ENCODE data around the gene DIP2C. TPM values are rescaled to one million over a fixed set of nuclear protein-coding genes. Genes with fewer than 3 reads are reported as not detected.

DIP2C gene
- total RNA-seq, 1 donor from 2014 or later, result 23.1 TPM

DNA sequence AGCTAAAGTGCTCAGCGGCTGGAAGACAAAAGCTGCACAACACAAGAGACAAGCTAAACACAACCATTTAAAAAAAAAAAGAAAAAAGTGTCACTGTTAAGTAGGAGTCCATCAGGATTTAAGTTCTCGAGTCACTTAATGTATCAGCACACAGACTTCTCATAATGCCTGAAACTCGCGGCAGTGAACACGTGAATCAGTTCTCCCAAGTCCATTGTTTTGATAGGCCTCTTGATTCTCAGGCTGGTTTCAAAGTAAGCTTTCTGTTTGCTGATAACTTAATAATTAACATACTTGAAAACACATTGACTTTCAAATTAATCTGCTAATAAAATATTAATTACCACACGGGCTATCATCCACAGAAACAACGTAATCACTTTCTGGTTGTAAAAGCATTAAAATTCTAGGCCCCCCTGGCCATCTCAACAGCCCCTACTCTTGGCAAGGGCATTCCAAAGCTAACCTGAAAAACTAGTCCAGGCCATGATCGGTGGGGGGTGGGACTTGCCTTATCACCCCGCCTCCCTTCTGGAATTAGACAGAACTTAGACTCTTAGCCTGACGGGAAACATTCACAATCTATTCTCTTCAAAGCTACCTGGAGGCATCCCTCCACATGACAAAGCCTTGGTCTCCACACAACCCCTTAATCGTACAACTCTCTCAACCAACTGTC is 129.0 kb downstream of the DIP2C start:
- peaks cover 53% of the 10 kb centered on the region for H3K4me1 Mint-ChIP-seq (ENCODE audit: unreplicated experiment)

DNA sequence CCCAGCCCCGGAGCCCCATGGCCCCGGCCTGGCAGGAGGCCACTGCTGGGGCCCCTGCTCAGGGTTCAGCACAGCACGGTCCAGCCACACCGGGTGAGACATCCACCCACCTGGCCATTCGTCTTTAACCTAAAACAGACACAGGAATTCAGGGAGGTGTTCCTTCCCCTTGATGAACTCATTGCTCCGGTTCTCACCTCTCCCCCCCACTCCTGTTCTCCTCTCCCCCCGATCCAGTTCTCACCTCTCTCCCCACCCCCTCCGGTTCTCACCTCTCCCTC is 129.8 kb downstream of the DIP2C start:
- peaks cover 59% of the 10 kb centered on the region for H3K4me1 Mint-ChIP-seq (ENCODE audit: unreplicated experiment)
- TF ChIP-seq, protein P1, sequence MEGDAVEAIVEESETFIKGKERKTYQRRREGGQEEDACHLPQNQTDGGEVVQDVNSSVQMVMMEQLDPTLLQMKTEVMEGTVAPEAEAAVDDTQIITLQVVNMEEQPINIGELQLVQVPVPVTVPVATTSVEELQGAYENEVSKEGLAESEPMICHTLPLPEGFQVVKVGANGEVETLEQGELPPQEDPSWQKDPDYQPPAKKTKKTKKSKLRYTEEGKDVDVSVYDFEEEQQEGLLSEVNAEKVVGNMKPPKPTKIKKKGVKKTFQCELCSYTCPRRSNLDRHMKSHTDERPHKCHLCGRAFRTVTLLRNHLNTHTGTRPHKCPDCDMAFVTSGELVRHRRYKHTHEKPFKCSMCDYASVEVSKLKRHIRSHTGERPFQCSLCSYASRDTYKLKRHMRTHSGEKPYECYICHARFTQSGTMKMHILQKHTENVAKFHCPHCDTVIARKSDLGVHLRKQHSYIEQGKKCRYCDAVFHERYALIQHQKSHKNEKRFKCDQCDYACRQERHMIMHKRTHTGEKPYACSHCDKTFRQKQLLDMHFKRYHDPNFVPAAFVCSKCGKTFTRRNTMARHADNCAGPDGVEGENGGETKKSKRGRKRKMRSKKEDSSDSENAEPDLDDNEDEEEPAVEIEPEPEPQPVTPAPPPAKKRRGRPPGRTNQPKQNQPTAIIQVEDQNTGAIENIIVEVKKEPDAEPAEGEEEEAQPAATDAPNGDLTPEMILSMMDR (conservative IDR thresholded peaks at IDR 0.05), result no peak
- peaks cover 13% of the 10 kb centered on the region for H3K36me3 Mint-ChIP-seq
- H3K27me3 Mint-ChIP-seq, result no peaks in the 10 kb centered on the region
- DNase-seq (ENCODE audit: extremely low spot score, unreplicated experiment), result no peak
- peak overlapping the region; percentile 86 for H3K27ac Mint-ChIP-seq
- H3K9me3 Mint-ChIP-seq, result peaks cover 5% of the 10 kb centered on the region
- no peak overlapping the region for H3K4me3 Mint-ChIP-seq

More for the DNA sequence above, 129.0 kb downstream of the DIP2C start:
- no peak for DNase-seq (ENCODE audit: extremely low spot score, unreplicated experiment)
- Mint-ChIP-seq H3K4me3 (peak overlapping the region; percentile 69), H3K36me3 (peaks cover 21% of the 10 kb centered on the region), H3K27ac (peak overlapping the region; percentile 86), H3K9me3 (peaks cover 7% of the 10 kb centered on the region), H3K27me3 (no peaks in the 10 kb centered on the region)
- TF ChIP-seq, protein P1 (conservative IDR thresholded peaks at IDR 0.05), result no peak

DNA sequence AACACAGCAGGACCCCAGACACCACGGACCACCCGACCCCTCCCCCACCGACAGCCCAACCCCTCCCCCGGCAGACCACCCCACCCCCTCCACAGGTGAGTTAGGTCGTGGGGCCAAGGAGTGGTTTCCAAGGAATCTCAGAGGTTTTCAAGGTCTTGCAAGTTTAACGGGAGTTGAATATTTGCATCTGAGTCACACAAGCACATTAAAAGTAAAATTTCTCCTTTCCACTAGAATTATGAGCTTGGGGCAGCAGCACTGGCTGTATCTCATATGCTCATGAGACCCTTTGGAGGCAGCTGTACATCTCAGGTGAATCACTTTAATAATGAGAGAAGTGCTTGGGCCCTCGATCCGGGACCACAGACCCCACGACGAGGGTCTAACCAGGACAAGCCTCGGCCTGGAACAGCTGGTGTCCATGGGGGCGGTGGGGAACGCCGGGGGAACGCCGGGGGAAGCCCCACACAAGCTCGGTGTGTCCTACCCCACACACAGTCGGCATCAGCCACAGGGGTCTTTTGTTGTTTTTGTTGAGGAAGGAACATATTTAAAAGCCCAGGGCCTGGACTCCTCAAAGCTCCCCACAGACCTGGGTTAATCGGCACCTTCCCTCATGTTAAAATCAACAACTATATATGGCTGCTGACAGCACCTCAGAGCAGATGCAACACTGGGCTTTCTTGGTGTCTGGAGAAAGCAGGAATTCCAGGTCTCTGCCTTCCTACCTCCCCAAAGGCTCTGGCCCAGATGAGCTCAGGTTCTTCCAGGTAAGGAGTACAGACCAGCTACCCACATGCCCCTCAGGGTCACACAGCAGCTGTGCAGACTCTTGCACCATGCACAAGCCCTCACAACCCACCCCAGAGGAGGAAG is 130.3 kb downstream of the DIP2C start:
- H3K4me1 Mint-ChIP-seq (ENCODE audit: unreplicated experiment), result peaks cover 61% of the 10 kb centered on the region

DNA sequence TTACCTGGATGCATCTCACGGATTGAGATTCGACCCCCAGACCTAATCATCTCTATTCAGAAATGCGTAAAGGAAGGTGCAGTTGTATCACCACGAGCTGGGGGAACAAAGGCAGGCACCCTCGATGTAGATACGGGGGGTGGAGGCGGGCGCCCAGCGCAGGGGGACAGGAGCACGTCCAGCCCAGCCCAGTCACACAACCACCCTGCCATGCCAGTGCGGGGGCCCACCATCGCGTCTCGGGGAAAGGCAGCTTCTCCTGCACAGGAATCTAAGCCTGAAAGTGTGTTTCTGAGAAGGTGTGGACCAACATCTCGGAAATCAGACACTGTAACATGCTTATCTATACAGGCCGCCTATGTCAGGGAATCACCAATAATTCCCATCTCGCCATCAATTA is 131.1 kb downstream of the DIP2C start:
- Mint-ChIP-seq H3K9me3 (no peaks in the 10 kb centered on the region), H3K27me3 (no peaks in the 10 kb centered on the region), H3K4me3 (peak overlapping the region; percentile 31), H3K36me3 (peaks cover 2% of the 10 kb centered on the region), H3K4me1 (ENCODE audit: unreplicated experiment) (peaks cover 67% of the 10 kb centered on the region), H3K27ac (peak overlapping the region; percentile 36)
- no peak for DNase-seq (ENCODE audit: extremely low spot score, unreplicated experiment)
- TF ChIP-seq, protein P1 (conservative IDR thresholded peaks at IDR 0.05), result no peak

More for the DNA sequence above, 130.3 kb downstream of the DIP2C start:
- TF ChIP-seq, protein P1 (conservative IDR thresholded peaks at IDR 0.05), result no peak
- H3K36me3 Mint-ChIP-seq, result peaks cover 7% of the 10 kb centered on the region
- H3K27me3 Mint-ChIP-seq, result no peaks in the 10 kb centered on the region
- H3K4me3 Mint-ChIP-seq, result no peak overlapping the region
- DNase-seq (ENCODE audit: extremely low spot score, unreplicated experiment), result no peak
- H3K9me3 Mint-ChIP-seq, result no peaks in the 10 kb centered on the region
- peak overlapping the region; percentile 36 for H3K27ac Mint-ChIP-seq

DNA sequence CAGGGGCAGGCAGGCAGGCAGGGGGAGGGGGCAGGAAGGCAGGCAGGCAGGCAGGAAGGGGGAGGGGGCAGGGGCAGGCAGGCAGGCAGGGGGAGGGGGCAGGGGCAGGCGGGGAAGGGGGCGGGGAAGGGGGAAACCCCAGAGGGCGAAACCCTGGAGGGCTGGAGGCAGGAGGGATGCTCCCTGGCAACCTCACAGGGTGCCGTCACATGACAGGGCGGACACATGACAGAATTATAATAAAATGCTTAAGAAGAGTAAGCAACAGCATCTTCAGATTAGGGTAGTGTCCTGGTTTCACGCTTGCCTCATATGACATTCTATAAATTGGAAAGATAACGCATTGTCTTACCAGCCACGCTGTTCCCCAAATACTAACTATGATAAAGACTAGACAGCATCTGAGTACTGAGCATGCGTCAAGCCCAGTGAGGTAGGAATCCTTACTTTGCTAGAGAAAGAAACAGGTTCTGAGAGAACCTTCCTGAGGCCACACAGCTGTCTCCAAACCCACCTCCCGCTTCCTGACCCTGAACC is 131.6 kb downstream of the DIP2C start:
- Mint-ChIP-seq H3K36me3 (no peaks in the 10 kb centered on the region), H3K27ac (peak overlapping the region; percentile 36), H3K9me3 (no peaks in the 10 kb centered on the region), H3K4me1 (ENCODE audit: unreplicated experiment) (peaks cover 65% of the 10 kb centered on the region), H3K4me3 (peak overlapping the region; percentile 31), H3K27me3 (no peaks in the 10 kb centered on the region)
- TF ChIP-seq, protein P1 (conservative IDR thresholded peaks at IDR 0.05), result no peak
- no peak for DNase-seq (ENCODE audit: extremely low spot score, unreplicated experiment)

Data from type B pancreatic cell (in vitro differentiated cells).